OCI-LY7 (cell line): ENCODE results near the gene STN1. TPM values are rescaled to one million over a fixed set of nuclear protein-coding genes. Genes with fewer than 3 reads are reported as not detected.

ENCODE experiments used
- Bru-seq: library from RNA; stranded (reverse); fragments of 400-500 nt; gene quantifications from one replicate; lab custom pipeline; 2021; lab: Mats Ljungman, UMichigan
- BruChase-seq, 2 experiments: library from RNA; stranded (reverse); fragments of 400-500 nt; gene quantifications; one replicate each; lab custom pipeline; 2021; lab: Mats Ljungman, UMichigan
- BruUV-seq: library from RNA; stranded (reverse); fragments of 400-500 nt; replicated peaks from 2 replicates; lab custom pipeline; 2021; lab: Mats Ljungman, UMichigan
- CTCF ChIA-PET: fragments of 300-600 bp; sonication (Branson Sonifier 250); formaldehyde crosslinking; loops from one replicate; lab custom pipeline; 2022; ENCODE audit warnings: antibody characterized with exemption; ENCODE audit not compliant: unreplicated experiment; lab: Charles Lee
- POLR2A ChIA-PET: fragments of 300-600 bp; sonication (Branson Sonifier 250); formaldehyde crosslinking; loops from one replicate; lab custom pipeline; 2022; ENCODE audit warnings: antibody characterized with exemption; lab: Charles Lee
- DNase-seq: peaks from one replicate; pipeline ENCODE4 v3.0.0-alpha.2; 2015; ENCODE audit warnings: low spot score
- H2AFZ ChIP-seq: fragments of 200-600 bp; sonication (generic), shearing (Covaris generic); 2 replicates; pipeline ENCODE4 v1.6.1; 2014; ENCODE audit warnings: mild to moderate bottlenecking, antibody characterized with exemption, low read length, moderate library complexity
- H3K27ac ChIP-seq: fragments of 200-600 bp; sonication (generic); 2 replicates; pipeline ENCODE4 v1.5.1; 2014; ENCODE audit warnings: mixed run types, low read depth, mild to moderate bottlenecking, moderate library complexity, low read length, inconsistent platforms; ENCODE audit not compliant: poor library complexity, severe bottlenecking
- H3K36me3 ChIP-seq: fragments of 200-600 bp; sonication (generic); 2 replicates; pipeline ENCODE4 v1.6.1; 2014; ENCODE audit warnings: mild to moderate bottlenecking, antibody characterized with exemption, low read length, moderate library complexity, mixed read lengths; ENCODE audit not compliant: insufficient read depth
- H3K4me1 ChIP-seq: fragments of 200-600 bp; sonication (generic); 2 replicates; pipeline ENCODE4 v1.5.1; 2014; ENCODE audit warnings: mild to moderate bottlenecking, low read length; ENCODE audit not compliant: insufficient read depth, poor library complexity, severe bottlenecking
- H3K4me2 ChIP-seq: fragments of 200-600 bp; sonication (generic); 2 replicates; pipeline ENCODE4 v1.6.1; 2014; ENCODE audit warnings: mild to moderate bottlenecking, low read length
- H3K4me3 ChIP-seq: fragments of 200-600 bp; sonication (generic); 2 replicates; pipeline ENCODE4 v1.5.1; 2014; ENCODE audit warnings: mild to moderate bottlenecking, low read depth, low read length; ENCODE audit not compliant: poor library complexity, severe bottlenecking
- H3K79me2 ChIP-seq: fragments of 200-600 bp; sonication (generic); 2 replicates; pipeline ENCODE4 v1.6.1; 2016; ENCODE audit warnings: low read depth, mild to moderate bottlenecking, low read length, moderate library complexity, mixed read lengths; ENCODE audit not compliant: insufficient read depth
- H3K9me2 ChIP-seq: fragments of 200-600 bp; sonication (generic); 2 replicates; pipeline ENCODE4 v1.6.1; 2016; ENCODE audit warnings: mild to moderate bottlenecking, low read length, mixed read lengths; ENCODE audit not compliant: insufficient read depth
- H3K9me3 ChIP-seq: fragments of 200-600 bp; sonication (generic); 2 replicates; pipeline ENCODE4 v1.6.1; 2014; ENCODE audit warnings: mild to moderate bottlenecking, mixed run types, low read length, mixed read lengths
- H4K20me1 ChIP-seq: fragments of 200-600 bp; sonication (generic); 2 replicates; pipeline ENCODE4 v1.6.1; 2014; ENCODE audit warnings: mild to moderate bottlenecking, antibody characterized with exemption, low read length, moderate library complexity, mixed read lengths; ENCODE audit not compliant: insufficient read depth
- CTCF ChIP-seq: fragments of 200-600 bp; sonication (generic); conservative IDR thresholded peaks from 2 replicates; pipeline ENCODE4 v1.5.1; 2014; ENCODE audit warnings: mild to moderate bottlenecking, antibody characterized with exemption, low read length, moderate library complexity, mixed read lengths
- EZH2phosphoT487 ChIP-seq: fragments of 200-600 bp; sonication (generic); IDR thresholded peaks from 2 replicates; pipeline ENCODE4 v1.6.1; 2018; ENCODE audit warnings: low read depth, borderline replicate concordance, mild to moderate bottlenecking, mixed run types, antibody characterized with exemption, low read length, moderate library complexity, mixed read lengths
- intact Hi-C: fragments of 100-400 bp; cut with micrococcal nuclease; formaldehyde crosslinking; loops from one replicate; pipeline ENCODE4 v1.10.0; 2022; ENCODE audit not compliant: unreplicated experiment
- long read RNA-seq: library from polyadenylated mRNA; stranded (forward); transcript quantifications from one replicate; pipeline ENCODE4 v2.0.0, GENCODE V29; 2022
- total RNA-seq, 2 experiments: library from RNA; depleted of rRNA in 1 of 2; stranded (reverse); fragments of >200 nt in 1 of 2; shearing (Covaris generic) in 1 of 2; gene quantifications; 2 replicates each; pipeline ENCODE4 v1.2.3, GENCODE V29; 2014 to 2022

Gene STN1
- 19.5 and 20.9 TPM in 2 replicates for total RNA-seq (2014; rRNA removed; shearing (Covaris generic))
- total RNA-seq (2022): 24.3 and 24.5 TPM in 2 replicates
- Bru-seq, nascent RNA: percentile 61 among the genes with signal in this experiment
- BruChase-seq, experiment 1, labeled RNA remaining after a 6-hour chase: percentile 52 among the genes with signal in this experiment
- percentile 51 among the genes with signal in this experiment for BruChase-seq, experiment 2, labeled RNA remaining after a 2-hour chase
- long read RNA-seq, transcript STN1-201 (10 exons, 1,417 nt): major isoform, 45 of 54 reads
- long read RNA-seq, partial matches to known transcripts: 1 of 54 reads
- long read RNA-seq, other reads (novel, unspliced or antisense): 5 of 54 reads

- TF ChIP-seq EZH2phosphoT487 (no peak), CTCF (peak; percentile 54)
- CTCF ChIA-PET: interaction anchor here (0.5 kb wide), 1 partner anchor 168 kb away, joined by 5 read pairs; no protein-coding TSS in a partner anchor
- peaks cover 28% of the 10 kb centered on the region for H3K4me1 ChIP-seq
- BruUV-seq: no TSS peak
- no peaks in the 10 kb centered on the region for H4K20me1 ChIP-seq
- no peaks in the 10 kb centered on the region for H3K9me2 ChIP-seq
- peak within 1 kb of the TSS; percentile 55 for H3K27ac ChIP-seq
- H3K79me2 ChIP-seq: peaks cover 15% of the 10 kb centered on the region; the same call in 1 of the 2 replicates
- peak; percentile 97 for DNase-seq
- intact Hi-C loops: loop anchor here (1.0 to 10.0 kb wide), 3 partner anchors 49 to 427 kb away; partner anchors contain the start of gene SLK
- POLR2A ChIA-PET: interaction anchor here (0.6 to 1.2 kb wide), 4 partner anchors 10 to 414 kb away, joined by 3 to 8 read pairs (median 4); partner anchors contain the start of gene SFR1
- peak within 1 kb of the TSS; percentile 75 for H3K4me3 ChIP-seq
- H3K36me3 ChIP-seq: peaks cover 18% of the 10 kb centered on the region
- peak within 1 kb of the TSS; percentile 99 for H3K4me2 ChIP-seq
- peak within 1 kb of the TSS; percentile 99 for H2AFZ ChIP-seq
- peaks cover 15% of the 10 kb centered on the region for H3K9me3 ChIP-seq
Observed at GRCh38 chr10:103918053-103918846, at the start of gene STN1. TSS of gene STN1 (minus strand) at chr10:103918184. CDS start at chr10:103917594, 590 bp downstream.

- Histone ChIP-seq H3K4me2 (peak overlapping the region; percentile 98), H2AFZ (peak overlapping the region; percentile 97), H3K27ac (no peak overlapping the region), H3K4me3 (peak overlapping the region; percentile 91), H3K9me2 (no peaks in the 10 kb centered on the region), H3K9me3 (no peaks in the 10 kb centered on the region), H4K20me1 (peaks cover 28% of the 10 kb centered on the region; the same call in 1 of the 2 replicates), H3K79me2 (peaks cover 37% of the 10 kb centered on the region), H3K4me1 (peaks cover 30% of the 10 kb centered on the region), H3K36me3 (no peaks in the 10 kb centered on the region)
- DNase-seq: peak; percentile 36
- intact Hi-C loops: loop anchor here (1.0 to 5.0 kb wide), 5 partner anchors 15 to 370 kb away; partner anchors contain the start of genes GSTO2, ITPRIP and STN1
- TF ChIP-seq EZH2phosphoT487 (no peak), CTCF (no peak)
- POLR2A ChIA-PET: interaction anchor here (0.6 to 1.2 kb wide), 3 partner anchors 16 to 371 kb away, joined by 3 to 5 read pairs (median 4); partner anchors contain the start of genes ITPRIP and SFR1
- CTCF ChIA-PET: no interaction called here
- no TSS peak for BruUV-seq
Observed at GRCh38 chr10:103967448-103968071, 49.6 kb upstream of the STN1 start.
